Upper lobe of right lung (tissue), 1 donor: ENCODE measurements around the gene MYO18B. TPM values are rescaled to one million over a fixed set of nuclear protein-coding genes. Genes with fewer than 3 reads are reported as not detected.

Source experiments
- ATAC-seq: fragments of 200-7000 bp; cut with Tn5 transposase; one replicate; pipeline ENCODE4 v1.9.1; 2020; ENCODE audit warnings: mild to moderate bottlenecking, moderate library complexity
- DNase-seq: peaks from one replicate; pipeline ENCODE4 v3.0.0-alpha.2; 2020
- H3K27ac ChIP-seq: fragments of 200-600 bp; one replicate; pipeline ENCODE4 v1.8.0; 2022
- H3K27me3 ChIP-seq: fragments of 200-600 bp; one replicate; pipeline ENCODE4 v1.8.0; 2022; ENCODE audit warnings: mild to moderate bottlenecking
- H3K36me3 ChIP-seq: fragments of 200-600 bp; one replicate; pipeline ENCODE4 v1.8.0; 2022
- H3K4me1 ChIP-seq: fragments of 200-600 bp; one replicate; pipeline ENCODE4 v1.8.0; 2022
- H3K4me3 ChIP-seq: fragments of 200-600 bp; one replicate; pipeline ENCODE4 v1.8.0; 2022; ENCODE audit warnings: mild to moderate bottlenecking
- H3K9me3 ChIP-seq: fragments of 200-600 bp; one replicate; pipeline ENCODE4 v1.8.0; 2022
- CTCF ChIP-seq: fragments of 200-600 bp; IDR thresholded peaks from one replicate; pipeline ENCODE4 v1.8.0; 2022; ENCODE audit warnings: antibody characterized with exemption
- intact Hi-C: fragments of 100-400 bp; cut with DNase I; formaldehyde crosslinking; loops from one replicate; pipeline ENCODE4 v1.11.0; 2022
- total RNA-seq: library from RNA; stranded (reverse); fragmentation: NEBNext Ultra II Directional; extraction: Animal tissue kit (Norgen Biotek cat#: 25700); gene quantifications from one replicate; pipeline ENCODE4 v1.2.1, GENCODE V29; 2021
- donor health status: DM: no; HTN: yes; CAD: no; lungs with severe emphysema.

Gene MYO18B
- total RNA-seq, 1 donor from 2014 or later, result 0.14 TPM

DNA sequence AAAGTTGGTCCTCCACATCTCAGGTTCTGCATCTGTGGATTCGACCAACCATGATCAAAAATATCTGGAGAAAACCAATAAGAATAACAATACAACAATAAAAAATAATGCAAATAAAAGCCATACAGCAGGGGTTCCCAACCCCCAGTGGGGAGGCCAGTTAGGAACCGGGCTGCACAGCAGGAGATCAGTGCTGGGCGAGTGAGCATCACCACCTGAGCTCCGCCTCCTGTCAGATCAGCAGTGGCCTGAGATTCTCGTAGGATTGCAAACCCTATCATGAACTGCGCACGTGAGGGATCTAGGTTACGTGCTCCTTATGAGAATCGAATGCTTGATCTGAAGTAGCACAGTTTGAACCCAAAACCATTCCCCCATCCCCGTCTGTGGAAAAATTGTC, 25.4 kb upstream of the MYO18B start:
- no peak overlapping the region for H3K27ac ChIP-seq
- DNase-seq, result no peak
- intact Hi-C loops, result no loop called here
- TF ChIP-seq CTCF, result no peak
- no peaks in the 10 kb centered on the region for H3K27me3 ChIP-seq
- H3K4me1 ChIP-seq, result no peaks in the 10 kb centered on the region
- no peaks in the 10 kb centered on the region for H3K9me3 ChIP-seq
- peaks cover 5% of the 10 kb centered on the region for H3K36me3 ChIP-seq
- no peak for ATAC-seq
- no peak overlapping the region for H3K4me3 ChIP-seq

GRCh38 chr22:25718135-25718840, 23.7 kb upstream of the MYO18B start:
- H3K36me3 ChIP-seq, result peaks cover 9% of the 10 kb centered on the region
- TF ChIP-seq CTCF, result no peak
- intact Hi-C loops, result no loop called here
- no peak overlapping the region for H3K27ac ChIP-seq
- no peaks in the 10 kb centered on the region for H3K4me1 ChIP-seq
- ATAC-seq (no peak), DNase-seq (no peak)
- H3K4me3 ChIP-seq, result no peak overlapping the region
- H3K27me3 ChIP-seq, result no peaks in the 10 kb centered on the region
- no peaks in the 10 kb centered on the region for H3K9me3 ChIP-seq

DNA sequence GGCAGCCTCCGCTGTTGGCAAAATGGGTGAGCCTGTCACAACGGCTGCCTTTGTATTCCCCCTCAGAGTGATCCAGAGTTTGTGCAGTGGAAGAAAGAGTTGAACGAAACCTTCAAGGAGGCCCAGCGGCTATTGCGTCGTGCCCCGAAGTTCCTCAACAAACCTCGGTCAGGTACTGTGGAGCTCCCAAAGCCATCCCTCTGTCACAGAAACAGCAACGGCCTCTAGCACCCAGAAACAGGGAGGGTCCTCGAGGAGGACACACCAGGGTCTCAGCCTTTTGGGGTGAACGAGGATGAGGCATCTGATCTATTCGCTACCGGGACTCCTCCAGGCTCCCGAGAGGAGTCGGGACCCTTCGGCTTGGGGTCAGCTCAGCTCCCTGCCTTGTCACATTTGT, 19.8 kb upstream of the MYO18B start:
- no peak for ATAC-seq
- intact Hi-C loops, result no loop called here

DNA sequence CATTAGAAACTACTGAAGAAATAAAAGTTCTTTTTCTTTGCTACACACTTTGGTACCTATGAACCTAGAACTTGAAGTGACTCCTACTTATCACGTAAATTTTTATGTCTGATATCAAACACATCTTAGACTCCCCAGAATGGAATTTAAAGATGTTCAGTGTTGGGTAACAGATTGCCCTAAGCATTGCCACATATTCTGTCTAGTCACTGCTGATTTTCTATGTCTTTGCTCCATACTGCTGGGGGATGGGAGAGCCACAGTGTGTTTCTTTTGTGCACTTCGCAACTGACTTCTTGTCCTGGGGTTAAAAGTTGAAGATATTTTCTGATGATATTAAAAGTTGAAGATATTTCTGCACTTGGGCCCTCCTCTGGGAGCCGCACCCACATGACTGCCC, 19.4 kb upstream of the MYO18B start:
- Histone ChIP-seq H3K27ac (no peak overlapping the region), H3K4me3 (no peak overlapping the region), H3K4me1 (no peaks in the 10 kb centered on the region), H3K27me3 (no peaks in the 10 kb centered on the region), H3K36me3 (peaks cover 9% of the 10 kb centered on the region), H3K9me3 (no peaks in the 10 kb centered on the region)
- ATAC-seq, result no peak
- DNase-seq, result no peak
- intact Hi-C loops, result no loop called here
- no peak for TF ChIP-seq CTCF

More for the DNA sequence above, 19.8 kb upstream of the MYO18B start:
- Histone ChIP-seq H3K9me3 (no peaks in the 10 kb centered on the region), H3K27ac (no peak overlapping the region), H3K4me1 (no peaks in the 10 kb centered on the region), H3K36me3 (peaks cover 9% of the 10 kb centered on the region), H3K27me3 (no peaks in the 10 kb centered on the region), H3K4me3 (no peak overlapping the region)
- TF ChIP-seq CTCF, result no peak
- DNase-seq, result no peak

DNA sequence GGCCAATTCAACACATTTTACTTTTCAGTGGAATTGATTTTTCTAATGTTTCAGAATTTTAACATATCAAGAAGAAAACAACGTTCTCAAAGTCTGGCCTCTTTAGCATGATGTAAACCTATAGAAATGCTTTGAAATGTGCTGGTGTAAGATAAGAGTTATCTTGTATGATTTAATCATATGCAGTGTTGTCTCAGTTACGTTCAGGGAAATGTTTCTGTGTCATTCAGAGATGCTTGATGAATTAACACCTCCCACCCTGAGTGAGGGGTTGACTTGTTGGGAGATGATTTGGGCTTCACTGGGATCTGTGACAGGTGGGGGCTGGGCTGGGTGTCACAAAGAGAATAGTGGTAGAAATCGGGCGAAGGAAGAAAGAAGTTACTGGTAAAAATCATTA, 15.7 kb upstream of the MYO18B start:
- Histone ChIP-seq H3K4me1 (no peaks in the 10 kb centered on the region), H3K9me3 (no peaks in the 10 kb centered on the region), H3K4me3 (no peak overlapping the region), H3K27ac (no peak overlapping the region), H3K36me3 (peaks cover 9% of the 10 kb centered on the region), H3K27me3 (no peaks in the 10 kb centered on the region)
- ATAC-seq (no peak), DNase-seq (no peak)
- intact Hi-C loops, result no loop called here
- TF ChIP-seq CTCF, result no peak

DNA sequence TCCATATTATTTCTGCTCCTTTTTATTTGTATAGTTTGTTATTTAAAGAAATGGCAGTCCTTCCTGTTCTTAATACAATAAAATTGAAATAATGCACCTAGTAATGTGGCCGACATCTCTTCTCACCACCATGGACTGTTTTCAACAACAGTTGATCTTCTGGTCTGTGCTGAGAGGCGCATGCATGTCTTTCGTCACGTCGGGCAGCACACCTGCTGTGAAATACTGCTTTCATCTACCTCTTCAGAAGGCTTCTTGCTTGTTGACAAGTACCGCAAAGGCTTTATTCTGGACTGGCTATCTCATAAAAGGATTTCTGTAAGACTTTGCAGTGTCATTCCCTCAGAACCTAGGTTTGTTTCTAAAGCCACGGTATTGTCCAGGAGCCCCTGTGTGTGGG, 13.9 kb upstream of the MYO18B start:
- no peaks in the 10 kb centered on the region for H3K9me3 ChIP-seq
- intact Hi-C loops, result no loop called here
- DNase-seq, result no peak
- no peaks in the 10 kb centered on the region for H3K27me3 ChIP-seq
- ATAC-seq, result no peak
- H3K4me3 ChIP-seq, result no peak overlapping the region
- no peaks in the 10 kb centered on the region for H3K36me3 ChIP-seq
- no peak overlapping the region for H3K27ac ChIP-seq
- no peaks in the 10 kb centered on the region for H3K4me1 ChIP-seq
- no peak for TF ChIP-seq CTCF
